ENCODE measurements around the gene ZNRF2.

- TF ChIP-seq CTCF (conservative IDR thresholded peaks at IDR 0.05) (no peak), EZH2 (IDR thresholded peaks at IDR 0.05; ENCODE audit: low read depth) (no peak)
Measured at GRCh38 chr7:30251708-30252329, 32.6 kb upstream of the ZNRF2 start.

All from PC-9 (cell line).